HCT116 (cell line): ENCODE data around the gene NFATC3.
"Not testable (repeated sequence)": the region's sequence is repeated elsewhere in the genome, so short reads cannot be mapped to it uniquely, and the experiment has no call there.

Experiments
- ATF3 ChIP-seq: IDR thresholded peaks from 2 replicates; pipeline ENCODE4 v1.6.1; 2012
- CTCF ChIP-seq, 3 experiments: fragments of 200-600 bp in 1 of 3; sonication (generic) in 1 of 3; IDR thresholded peaks in 2 of 3; conservative IDR thresholded peaks in 1 of 3; 2 replicates each; pipeline ENCODE4 v1.5.1; 2012 to 2017; ENCODE audit warnings: low read depth in 2 of 3, low read length in 2 of 3, antibody characterized with exemption in 1 of 3, borderline replicate concordance in 1 of 3, control low read depth in 1 of 3, mild to moderate bottlenecking in 1 of 3, mixed read lengths in 1 of 3, mixed run types in 1 of 3, moderate library complexity in 1 of 3; ENCODE audit not compliant: insufficient read depth in 1 of 3
- EZH2phosphoT487 ChIP-seq: fragments of 200-600 bp; IDR thresholded peaks from 2 replicates; pipeline ENCODE4 v1.6.1; 2018; ENCODE audit warnings: antibody characterized with exemption, borderline replicate concordance
- MAX ChIP-seq: IDR thresholded peaks from 2 replicates; pipeline ENCODE4 v1.6.1; 2012
- POLR2A ChIP-seq: IDR thresholded peaks from 2 replicates; pipeline ENCODE4 v1.7.0; 2011; ENCODE audit warnings: borderline replicate concordance; ENCODE audit not compliant: insufficient read depth, insufficient read length; ENCODE audit errors: extremely low read depth
- POLR2AphosphoS5 ChIP-seq: IDR thresholded peaks from 2 replicates; pipeline ENCODE4 v1.6.1; 2011; ENCODE audit warnings: mild to moderate bottlenecking, low read depth, low read length, moderate library complexity
- REST ChIP-seq: IDR thresholded peaks from 2 replicates; pipeline ENCODE4 v1.6.1; 2012; ENCODE audit warnings: low read depth
- SIN3A ChIP-seq: IDR thresholded peaks from 2 replicates; pipeline ENCODE4 v1.6.1; 2012; ENCODE audit warnings: low read depth
- ZNF274 ChIP-seq: fragments of 200-500 bp; sonication (Bioruptor generic); IDR thresholded peaks from 2 replicates; pipeline ENCODE4 v1.6.1; 2014; ENCODE audit warnings: mild to moderate bottlenecking, low read depth, low read length, inconsistent platforms

- TF ChIP-seq MAX; CTCF (IDR thresholded peaks at IDR 0.05 in 2 of 3, conservative IDR thresholded peaks at IDR 0.05 in 1 of 3; ENCODE audit: borderline replicate concordance in 1 of 3, insufficient read depth in 1 of 3, low read depth in 2 of 3, low read length in 2 of 3); REST; POLR2AphosphoS5; POLR2A; ATF3; ZNF274; SIN3A; EZH2phosphoT487: not testable (repeated sequence)
Observed at GRCh38 chr16:68163275-68163674, 78.1 kb downstream of the NFATC3 start.
